H9 (cell line): ENCODE data around the gene MGAT5. TPM values are rescaled to one million over a fixed set of nuclear protein-coding genes. Genes with fewer than 3 reads are reported as not detected.

ENCODE experiments used
- DNase-seq: peaks from one replicate; pipeline ENCODE4 v3.0.0-alpha.2; 2017
- H2AFZ ChIP-seq: one replicate; pipeline ENCODE4 v1.6.1; 2013; ENCODE audit warnings: mild to moderate bottlenecking, low read length, control low read depth, moderate library complexity
- H2AK5ac ChIP-seq: 2 replicates; pipeline ENCODE4 v1.6.1; 2013; ENCODE audit warnings: low read length, control low read depth, mixed read lengths; ENCODE audit not compliant: insufficient read length
- H2BK120ac ChIP-seq: one replicate; pipeline ENCODE4 v1.6.1; 2013; ENCODE audit warnings: low read depth, mild to moderate bottlenecking, low read length, control low read depth, inconsistent platforms; ENCODE audit not compliant: poor library complexity, severe bottlenecking
- H2BK12ac ChIP-seq: 2 replicates; pipeline ENCODE4 v1.6.1; 2013; ENCODE audit warnings: low read length, control low read depth, mixed read lengths, low read depth; ENCODE audit not compliant: insufficient read length
- H2BK15ac ChIP-seq: 2 replicates; pipeline ENCODE4 v1.6.1; 2013; ENCODE audit warnings: low read depth, low read length, control low read depth
- H2BK20ac ChIP-seq: one replicate; pipeline ENCODE4 v1.6.1; 2013; ENCODE audit warnings: low read depth, mild to moderate bottlenecking, low read length, control low read depth, inconsistent platforms; ENCODE audit not compliant: poor library complexity, severe bottlenecking
- H2BK5ac ChIP-seq: 2 replicates; pipeline ENCODE4 v1.6.1; 2013; ENCODE audit warnings: low read length, control low read depth, mixed read lengths; ENCODE audit not compliant: insufficient read length
- H3K14ac ChIP-seq: 2 replicates; pipeline ENCODE4 v1.6.1; 2013; ENCODE audit warnings: low read length, control low read depth; ENCODE audit not compliant: insufficient read depth
- H3K18ac ChIP-seq: 2 replicates; pipeline ENCODE4 v1.6.1; 2013; ENCODE audit warnings: low read depth, mild to moderate bottlenecking, mixed read lengths, low read length, control low read depth; ENCODE audit not compliant: insufficient read length
- H3K23ac ChIP-seq: 2 replicates; pipeline ENCODE4 v1.6.1; 2013; ENCODE audit warnings: low read length, control low read depth, mixed read lengths, low read depth; ENCODE audit not compliant: insufficient read length
- H3K23me2 ChIP-seq: 2 replicates; pipeline ENCODE4 v1.6.1; 2013; ENCODE audit warnings: low read depth, mild to moderate bottlenecking, mixed read lengths, low read length, control low read depth; ENCODE audit not compliant: insufficient read length, poor library complexity, severe bottlenecking
- H3K27ac ChIP-seq: 2 replicates; pipeline ENCODE4 v1.5.1; 2013; ENCODE audit warnings: low read length, control low read depth, mixed read lengths, low read depth; ENCODE audit not compliant: insufficient read length
- H3K27me3 ChIP-seq: 2 replicates; pipeline ENCODE4 v1.6.1; 2013; ENCODE audit warnings: low read length, control low read depth, inconsistent platforms; ENCODE audit not compliant: insufficient read depth
- H3K4ac ChIP-seq: 2 replicates; pipeline ENCODE4 v1.6.1; 2013; ENCODE audit warnings: low read depth, mild to moderate bottlenecking, control low read depth, inconsistent platforms, low read length, moderate library complexity
- H3K4me1 ChIP-seq: 2 replicates; pipeline ENCODE4 v1.6.1; 2013; ENCODE audit warnings: low read length, control low read depth, inconsistent platforms; ENCODE audit not compliant: insufficient read depth
- H3K4me2 ChIP-seq: 2 replicates; pipeline ENCODE4 v1.6.1; 2013; ENCODE audit warnings: low read length, control low read depth, mixed read lengths; ENCODE audit not compliant: insufficient read length, insufficient read depth
- H3K56ac ChIP-seq: 2 replicates; pipeline ENCODE4 v1.6.1; 2013; ENCODE audit warnings: low read depth, mild to moderate bottlenecking, mixed read lengths, low read length, control low read depth; ENCODE audit not compliant: insufficient read length
- H3K79me1 ChIP-seq: 2 replicates; pipeline ENCODE4 v1.6.1; 2013; ENCODE audit warnings: low read depth, mild to moderate bottlenecking, moderate library complexity, low read length, control low read depth, inconsistent platforms; ENCODE audit not compliant: insufficient read depth, poor library complexity, severe bottlenecking
- H3K79me2 ChIP-seq: 2 replicates; pipeline ENCODE4 v1.6.1; 2013; ENCODE audit warnings: low read length, control low read depth, inconsistent platforms; ENCODE audit not compliant: insufficient read depth
- H3K9ac ChIP-seq: 2 replicates; pipeline ENCODE4 v1.6.1; 2013; ENCODE audit warnings: low read length, control low read depth, mixed read lengths; ENCODE audit not compliant: insufficient read length; ENCODE audit errors: extremely low read depth
- H3K9me3 ChIP-seq: one replicate; pipeline ENCODE4 v1.6.1; 2013; ENCODE audit warnings: low read depth, low read length, inconsistent platforms; ENCODE audit not compliant: control insufficient read depth
- H3T11ph ChIP-seq: one replicate; pipeline ENCODE4 v1.6.1; 2013; ENCODE audit warnings: mild to moderate bottlenecking, low read length, control low read depth, inconsistent platforms
- H4K20me1 ChIP-seq: one replicate; pipeline ENCODE4 v1.6.1; 2013; ENCODE audit not compliant: control insufficient read depth, insufficient read length, insufficient read depth
- H4K5ac ChIP-seq: 2 replicates; pipeline ENCODE4 v1.6.1; 2013; ENCODE audit warnings: low read depth, mild to moderate bottlenecking, mixed read lengths, low read length, control low read depth; ENCODE audit not compliant: insufficient read length
- H4K8ac ChIP-seq: replicated peaks from 2 replicates; pipeline ENCODE4 v1.6.1; 2013; ENCODE audit warnings: low read length, control low read depth, mixed read lengths, low read depth; ENCODE audit not compliant: insufficient read length
- H4K91ac ChIP-seq: 2 replicates; pipeline ENCODE4 v1.6.1; 2013; ENCODE audit warnings: low read depth, mild to moderate bottlenecking, moderate library complexity, mixed read lengths, low read length, control low read depth; ENCODE audit not compliant: insufficient read length
- H3K27ac Mint-ChIP-seq, 3 experiments: 2 replicates in 2 of 3; 3 replicates in 1 of 3; pipeline ENCODE4 v1.8.0; 2020 to 2021; ENCODE audit warnings: mixed read lengths in 3 of 3, mild to moderate bottlenecking in 1 of 3, moderate library complexity in 1 of 3
- H3K27me3 Mint-ChIP-seq: 2 replicates; pipeline ENCODE4 v1.8.0; 2021; ENCODE audit warnings: low read depth, mild to moderate bottlenecking, moderate library complexity, mixed read lengths
- H3K36me3 Mint-ChIP-seq, 3 experiments: 2 replicates in 2 of 3; 3 replicates in 1 of 3; pipeline ENCODE4 v1.8.0; 2020 to 2021; ENCODE audit warnings: low read depth in 3 of 3, mixed read lengths in 3 of 3; ENCODE audit not compliant: insufficient read depth in 1 of 3
- H3K4me1 Mint-ChIP-seq, 2 experiments: 2 replicates each; pipeline ENCODE4 v1.8.0; 2020; ENCODE audit warnings: mixed read lengths in 2 of 2
- H3K4me3 Mint-ChIP-seq, 2 experiments: 2 replicates in 1 of 2; 3 replicates in 1 of 2; pipeline ENCODE4 v1.8.0; 2020 to 2021; ENCODE audit warnings: mild to moderate bottlenecking in 2 of 2, mixed read lengths in 2 of 2, moderate library complexity in 1 of 2
- H3K9me3 Mint-ChIP-seq, 2 experiments: 2 replicates in 1 of 2; 3 replicates in 1 of 2; pipeline ENCODE4 v1.8.0; 2020; ENCODE audit warnings: mild to moderate bottlenecking in 2 of 2, mixed read lengths in 2 of 2, moderate library complexity in 1 of 2
- CTCF ChIP-seq: fragments of 200-600 bp; sonication (generic); conservative IDR thresholded peaks from 3 replicates; pipeline ENCODE4 v1.8.0; 2021; ENCODE audit warnings: antibody characterized with exemption, mild to moderate bottlenecking
- WGBS: extraction: QIAGEN DNeasy Blood & Tissue Kit; methylation state at CpG from one replicate; pipeline ENCODE4 v1.1.7; 2013; ENCODE audit warnings: missing lambda C conversion rate, low lambda C conversion rate, mixed read lengths; ENCODE audit not compliant: insufficient read length; ENCODE audit errors: extremely low coverage; 5-methylcytosine and 5-hydroxymethylcytosine counted together
- long read RNA-seq: library from polyadenylated mRNA; unstranded; transcript quantifications from one replicate; pipeline ENCODE4 v2.0.0, GENCODE V29; 2020
- total RNA-seq: library from RNA; stranded (reverse); gene quantifications from 2 replicates; pipeline ENCODE4 v1.2.1, GENCODE V29; 2021

Gene MGAT5
- total RNA-seq: 25.7 and 31.6 TPM in 2 replicates
- long read RNA-seq, partial matches to known transcripts: 1 of 13 reads
- long read RNA-seq, other reads (novel, unspliced or antisense): 12 of 13 reads

GRCh38 chr2:134253804-134254203 lies at the start of gene MGAT5:
Gene MGAT5, plus strand, starts transcription at chr2:134254072. Its CDS starts 332 bp downstream, at chr2:134254404.
- no peak for DNase-seq
- H4K91ac ChIP-seq: no peak within 1 kb of the TSS
- no peaks in the 10 kb centered on the region for H3K23me2 ChIP-seq
- no peak within 1 kb of the TSS for H2BK15ac ChIP-seq
- H3K23ac ChIP-seq: no peak within 1 kb of the TSS
- no peak within 1 kb of the TSS for H3T11ph ChIP-seq
- H2AFZ ChIP-seq: no peak within 1 kb of the TSS
- TF ChIP-seq CTCF: no peak
- Mint-ChIP-seq H3K9me3 (no peaks in the 10 kb centered on the region), H3K27me3 (no peaks in the 10 kb centered on the region), H3K4me3 (no peak within 1 kb of the TSS), H3K4me1 (peaks cover 8 to 13% of the 10 kb centered on the region in 2 experiments), H3K27ac (peak within 1 kb of the TSS in 1 of 3 experiments; percentile 22; a peak in 2 of 7 replicates), H3K36me3 (peaks cover 2 to 15% (median 12%) of the 10 kb centered on the region in 3 experiments; a peak in 5 of 7 replicates)
- H2BK120ac ChIP-seq: no peak within 1 kb of the TSS
- H4K20me1 ChIP-seq: no peaks in the 10 kb centered on the region
- no peak within 1 kb of the TSS for H2AK5ac ChIP-seq
- H3K79me2 ChIP-seq: peaks cover 3% of the 10 kb centered on the region; the same call in 1 of the 2 replicates
- H3K4me1 ChIP-seq: no peaks in the 10 kb centered on the region
- H3K27me3 ChIP-seq: no peaks in the 10 kb centered on the region
- no peak within 1 kb of the TSS for H2BK12ac ChIP-seq
- H2BK5ac ChIP-seq: no peak within 1 kb of the TSS
- no peaks in the 10 kb centered on the region for H3K9me3 ChIP-seq
- H4K5ac ChIP-seq: no peak within 1 kb of the TSS
- no peak within 1 kb of the TSS for H3K27ac ChIP-seq
- no peak within 1 kb of the TSS for H2BK20ac ChIP-seq
- peaks cover 5% of the 10 kb centered on the region for H3K79me1 ChIP-seq
- no peak within 1 kb of the TSS for H4K8ac ChIP-seq
- H3K18ac ChIP-seq: no peak within 1 kb of the TSS
- no peak within 1 kb of the TSS for H3K14ac ChIP-seq
- WGBS: no CpG with 5 or more reads among the region's 4 CpGs
- H3K9ac ChIP-seq: no peak within 1 kb of the TSS
- H3K4me2 ChIP-seq: no peak within 1 kb of the TSS
- H3K56ac ChIP-seq: no peak within 1 kb of the TSS
- no peak within 1 kb of the TSS for H3K4ac ChIP-seq
